Measurements from ENCODE around the gene SIDT1.

SIDT1 gene

GRCh38 chr3:113614402-113614801, 82.0 kb downstream of the SIDT1 start:
- no peak for DNase-seq (ENCODE audit: extremely low spot score)
- no peak for TF ChIP-seq CTBP1 (IDR thresholded peaks at IDR 0.05; ENCODE audit: borderline replicate concordance)
- CTCF ChIA-PET: no interaction called here
- POLR2A ChIA-PET: interaction anchor here (0.9 kb wide), 1 partner anchor 100 kb away, joined by 4 read pairs; the partner anchor contains the start of gene SPICE1

- ChIA-PET POLR2A (no interaction called here), CTCF (no interaction called here)
- no peak for DNase-seq (ENCODE audit: extremely low spot score)
- TF ChIP-seq FOXM1 (IDR thresholded peaks at IDR 0.05; ENCODE audit: borderline replicate concordance): no peak
Measured at GRCh38 chr3:113615976-113616375, 83.6 kb downstream of the SIDT1 start.

DNA sequence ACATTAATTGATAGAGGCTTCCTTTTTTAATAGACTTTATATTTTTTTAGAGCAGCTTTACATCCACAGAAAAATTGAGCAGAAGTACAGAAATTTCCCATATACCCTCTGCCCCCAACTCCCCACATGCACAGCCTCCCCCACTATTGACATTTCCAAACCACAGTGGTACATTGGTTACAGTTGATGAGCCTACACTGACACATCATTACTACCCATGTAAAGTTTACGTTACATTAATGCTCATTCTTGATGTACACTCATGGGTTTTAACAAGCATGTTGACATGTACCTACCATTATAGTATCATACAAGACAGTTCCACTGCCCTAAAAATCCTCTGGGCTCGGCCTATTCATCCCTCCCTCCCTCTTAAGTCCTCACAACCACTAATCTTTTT, 85.4 kb downstream of the SIDT1 start:
- ChIA-PET CTCF (no interaction called here), POLR2A (no interaction called here)
- DNase-seq (ENCODE audit: extremely low spot score): no peak
- TF ChIP-seq HDGF (IDR thresholded peaks at IDR 0.05; ENCODE audit: borderline replicate concordance) (no peak), NFRKB (IDR thresholded peaks at IDR 0.05) (no peak), SP1 (IDR thresholded peaks at IDR 0.05) (no peak), FOXA1 (IDR thresholded peaks at IDR 0.05) (no peak), TARDBP (IDR thresholded peaks at IDR 0.05) (no peak), FOXK2 (IDR thresholded peaks at IDR 0.05) (no peak)

DNA sequence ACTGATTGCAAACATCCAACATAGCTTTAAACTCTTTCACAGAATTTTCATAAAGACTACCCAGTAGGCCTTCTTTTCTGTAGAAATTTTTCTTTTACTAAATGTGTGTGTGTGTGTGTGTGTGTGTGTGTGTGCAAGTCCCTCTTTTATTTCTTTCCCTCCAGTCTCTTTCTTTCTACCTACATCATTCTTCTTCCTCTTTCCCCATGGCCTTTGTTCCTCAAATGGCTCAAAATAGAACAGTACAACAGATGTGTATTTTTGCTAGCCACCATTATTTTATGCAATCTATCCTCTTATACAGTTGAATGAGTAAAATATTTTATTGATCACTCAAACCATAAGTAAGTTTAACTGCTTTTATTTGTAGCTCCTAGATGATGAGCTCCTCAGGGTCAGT, 87.7 kb downstream of the SIDT1 start:
- TF ChIP-seq LEF1 (IDR thresholded peaks at IDR 0.05; ENCODE audit: borderline replicate concordance) (no peak), HDGF (IDR thresholded peaks at IDR 0.05; ENCODE audit: borderline replicate concordance) (no peak), BHLHE40 (IDR thresholded peaks at IDR 0.05; ENCODE audit: borderline replicate concordance) (no peak), PKNOX1 (IDR thresholded peaks at IDR 0.05) (no peak), FOXK2 (IDR thresholded peaks at IDR 0.05) (no peak), SP1 (IDR thresholded peaks at IDR 0.05) (no peak), ZNF384 (IDR thresholded peaks at IDR 0.05) (no peak), CTBP1 (IDR thresholded peaks at IDR 0.05; ENCODE audit: borderline replicate concordance) (no peak), ELF4 (IDR thresholded peaks at IDR 0.05) (no peak), FOXM1 (IDR thresholded peaks at IDR 0.05; ENCODE audit: borderline replicate concordance) (no peak), FOXA1 (IDR thresholded peaks at IDR 0.05) (no peak), TARDBP (IDR thresholded peaks at IDR 0.05) (no peak), NFRKB (IDR thresholded peaks at IDR 0.05) (no peak)
- POLR2A ChIA-PET: no interaction called here
- CTCF ChIA-PET: no interaction called here

GRCh38 chr3:113623324-113623723, 91.0 kb downstream of the SIDT1 start:
- POLR2A ChIA-PET: no interaction called here
- no peak for DNase-seq (ENCODE audit: extremely low spot score)
- no peak for TF ChIP-seq PKNOX1 (IDR thresholded peaks at IDR 0.05)
- TF ChIP-seq SP1 (IDR thresholded peaks at IDR 0.05): no peak
- CTCF ChIA-PET: no interaction called here

More for the DNA sequence above, 87.7 kb downstream of the SIDT1 start:
- DNase-seq (ENCODE audit: extremely low spot score): no peak

DNA sequence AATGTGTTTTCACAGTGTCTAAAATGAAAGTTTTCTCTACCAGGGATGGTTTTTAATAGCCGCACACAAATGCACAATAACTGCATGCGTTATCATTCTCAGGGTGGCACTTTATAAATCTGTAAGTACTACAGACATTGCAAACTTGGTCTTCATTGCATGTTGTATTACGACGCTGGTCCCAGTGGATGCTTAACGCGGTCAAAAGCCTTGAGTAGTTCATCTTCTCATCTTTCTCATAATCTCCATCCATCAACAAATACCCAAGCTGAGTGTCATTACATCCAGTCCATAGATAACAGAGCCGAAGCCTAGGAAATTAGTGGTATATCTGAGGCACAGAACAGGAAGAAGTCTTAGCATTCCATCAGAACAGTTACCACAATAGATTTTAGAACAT, 91.5 kb downstream of the SIDT1 start:
- CTCF ChIA-PET: no interaction called here
- no peak for DNase-seq (ENCODE audit: extremely low spot score)
- POLR2A ChIA-PET: no interaction called here
- TF ChIP-seq TARDBP (IDR thresholded peaks at IDR 0.05): no peak
- no peak for TF ChIP-seq LEF1 (IDR thresholded peaks at IDR 0.05; ENCODE audit: borderline replicate concordance)
- TF ChIP-seq SP1 (IDR thresholded peaks at IDR 0.05): no peak
- TF ChIP-seq SUZ12 (IDR thresholded peaks at IDR 0.05): no peak
- TF ChIP-seq CTBP1 (IDR thresholded peaks at IDR 0.05; ENCODE audit: borderline replicate concordance): no peak
- no peak for TF ChIP-seq HDGF (IDR thresholded peaks at IDR 0.05; ENCODE audit: borderline replicate concordance)
- TF ChIP-seq ELF4 (IDR thresholded peaks at IDR 0.05): no peak
- no peak for TF ChIP-seq FOXA1 (IDR thresholded peaks at IDR 0.05)
- no peak for TF ChIP-seq PKNOX1 (IDR thresholded peaks at IDR 0.05)
- no peak for TF ChIP-seq FOXM1 (IDR thresholded peaks at IDR 0.05; ENCODE audit: borderline replicate concordance)
- no peak for TF ChIP-seq FOXK2 (IDR thresholded peaks at IDR 0.05)
- no peak for TF ChIP-seq L3MBTL2 (conservative IDR thresholded peaks at IDR 0.05)

- DNase-seq (ENCODE audit: extremely low spot score): no peak
- ChIA-PET CTCF (no interaction called here), POLR2A (interaction anchor here (1.2 kb wide), 1 partner anchor 110 kb away, joined by 3 read pairs; no protein-coding TSS in a partner anchor)
- TF ChIP-seq LEF1 (IDR thresholded peaks at IDR 0.05; ENCODE audit: borderline replicate concordance) (no peak), FOXA1 (IDR thresholded peaks at IDR 0.05) (no peak), FOXK2 (IDR thresholded peaks at IDR 0.05) (no peak), ZNF384 (IDR thresholded peaks at IDR 0.05) (no peak), L3MBTL2 (conservative IDR thresholded peaks at IDR 0.05) (no peak), CTBP1 (IDR thresholded peaks at IDR 0.05; ENCODE audit: borderline replicate concordance) (no peak)
Measured at GRCh38 chr3:113625834-113626233, 93.5 kb downstream of the SIDT1 start.
